H9 (cell line): ENCODE data around the gene TIMM10. TPM values are rescaled to one million over a fixed set of nuclear protein-coding genes. Genes with fewer than 3 reads are reported as not detected.
A peak's percentile ranks its signal among the peaks of the same experiment; 100 is the strongest.

ENCODE experiments used
- DNase-seq: peaks from one replicate; pipeline ENCODE4 v3.0.0-alpha.2; 2017
- H2AFZ ChIP-seq: one replicate; pipeline ENCODE4 v1.6.1; 2013; ENCODE audit warnings: mild to moderate bottlenecking, low read length, control low read depth, moderate library complexity
- H2AK5ac ChIP-seq: 2 replicates; pipeline ENCODE4 v1.6.1; 2013; ENCODE audit warnings: low read length, control low read depth, mixed read lengths; ENCODE audit not compliant: insufficient read length
- H2BK120ac ChIP-seq: one replicate; pipeline ENCODE4 v1.6.1; 2013; ENCODE audit warnings: low read depth, mild to moderate bottlenecking, low read length, control low read depth, inconsistent platforms; ENCODE audit not compliant: poor library complexity, severe bottlenecking
- H2BK12ac ChIP-seq: 2 replicates; pipeline ENCODE4 v1.6.1; 2013; ENCODE audit warnings: low read length, control low read depth, mixed read lengths, low read depth; ENCODE audit not compliant: insufficient read length
- H2BK15ac ChIP-seq: 2 replicates; pipeline ENCODE4 v1.6.1; 2013; ENCODE audit warnings: low read depth, low read length, control low read depth
- H2BK20ac ChIP-seq: one replicate; pipeline ENCODE4 v1.6.1; 2013; ENCODE audit warnings: low read depth, mild to moderate bottlenecking, low read length, control low read depth, inconsistent platforms; ENCODE audit not compliant: poor library complexity, severe bottlenecking
- H2BK5ac ChIP-seq: 2 replicates; pipeline ENCODE4 v1.6.1; 2013; ENCODE audit warnings: low read length, control low read depth, mixed read lengths; ENCODE audit not compliant: insufficient read length
- H3K14ac ChIP-seq: 2 replicates; pipeline ENCODE4 v1.6.1; 2013; ENCODE audit warnings: low read length, control low read depth; ENCODE audit not compliant: insufficient read depth
- H3K18ac ChIP-seq: 2 replicates; pipeline ENCODE4 v1.6.1; 2013; ENCODE audit warnings: low read depth, mild to moderate bottlenecking, mixed read lengths, low read length, control low read depth; ENCODE audit not compliant: insufficient read length
- H3K23ac ChIP-seq: 2 replicates; pipeline ENCODE4 v1.6.1; 2013; ENCODE audit warnings: low read length, control low read depth, mixed read lengths, low read depth; ENCODE audit not compliant: insufficient read length
- H3K23me2 ChIP-seq: 2 replicates; pipeline ENCODE4 v1.6.1; 2013; ENCODE audit warnings: low read depth, mild to moderate bottlenecking, mixed read lengths, low read length, control low read depth; ENCODE audit not compliant: insufficient read length, poor library complexity, severe bottlenecking
- H3K27ac ChIP-seq: 2 replicates; pipeline ENCODE4 v1.5.1; 2013; ENCODE audit warnings: low read length, control low read depth, mixed read lengths, low read depth; ENCODE audit not compliant: insufficient read length
- H3K27me3 ChIP-seq: 2 replicates; pipeline ENCODE4 v1.6.1; 2013; ENCODE audit warnings: low read length, control low read depth, inconsistent platforms; ENCODE audit not compliant: insufficient read depth
- H3K4ac ChIP-seq: 2 replicates; pipeline ENCODE4 v1.6.1; 2013; ENCODE audit warnings: low read depth, mild to moderate bottlenecking, control low read depth, inconsistent platforms, low read length, moderate library complexity
- H3K4me1 ChIP-seq: 2 replicates; pipeline ENCODE4 v1.6.1; 2013; ENCODE audit warnings: low read length, control low read depth, inconsistent platforms; ENCODE audit not compliant: insufficient read depth
- H3K4me2 ChIP-seq: 2 replicates; pipeline ENCODE4 v1.6.1; 2013; ENCODE audit warnings: low read length, control low read depth, mixed read lengths; ENCODE audit not compliant: insufficient read length, insufficient read depth
- H3K56ac ChIP-seq: 2 replicates; pipeline ENCODE4 v1.6.1; 2013; ENCODE audit warnings: low read depth, mild to moderate bottlenecking, mixed read lengths, low read length, control low read depth; ENCODE audit not compliant: insufficient read length
- H3K79me1 ChIP-seq: 2 replicates; pipeline ENCODE4 v1.6.1; 2013; ENCODE audit warnings: low read depth, mild to moderate bottlenecking, moderate library complexity, low read length, control low read depth, inconsistent platforms; ENCODE audit not compliant: insufficient read depth, poor library complexity, severe bottlenecking
- H3K79me2 ChIP-seq: 2 replicates; pipeline ENCODE4 v1.6.1; 2013; ENCODE audit warnings: low read length, control low read depth, inconsistent platforms; ENCODE audit not compliant: insufficient read depth
- H3K9ac ChIP-seq: 2 replicates; pipeline ENCODE4 v1.6.1; 2013; ENCODE audit warnings: low read length, control low read depth, mixed read lengths; ENCODE audit not compliant: insufficient read length; ENCODE audit errors: extremely low read depth
- H3K9me3 ChIP-seq: one replicate; pipeline ENCODE4 v1.6.1; 2013; ENCODE audit warnings: low read depth, low read length, inconsistent platforms; ENCODE audit not compliant: control insufficient read depth
- H3T11ph ChIP-seq: one replicate; pipeline ENCODE4 v1.6.1; 2013; ENCODE audit warnings: mild to moderate bottlenecking, low read length, control low read depth, inconsistent platforms
- H4K20me1 ChIP-seq: one replicate; pipeline ENCODE4 v1.6.1; 2013; ENCODE audit not compliant: control insufficient read depth, insufficient read length, insufficient read depth
- H4K5ac ChIP-seq: 2 replicates; pipeline ENCODE4 v1.6.1; 2013; ENCODE audit warnings: low read depth, mild to moderate bottlenecking, mixed read lengths, low read length, control low read depth; ENCODE audit not compliant: insufficient read length
- H4K8ac ChIP-seq: replicated peaks from 2 replicates; pipeline ENCODE4 v1.6.1; 2013; ENCODE audit warnings: low read length, control low read depth, mixed read lengths, low read depth; ENCODE audit not compliant: insufficient read length
- H4K91ac ChIP-seq: 2 replicates; pipeline ENCODE4 v1.6.1; 2013; ENCODE audit warnings: low read depth, mild to moderate bottlenecking, moderate library complexity, mixed read lengths, low read length, control low read depth; ENCODE audit not compliant: insufficient read length
- H3K27ac Mint-ChIP-seq, 3 experiments: 2 replicates in 2 of 3; 3 replicates in 1 of 3; pipeline ENCODE4 v1.8.0; 2020 to 2021; ENCODE audit warnings: mixed read lengths in 3 of 3, mild to moderate bottlenecking in 1 of 3, moderate library complexity in 1 of 3
- H3K27me3 Mint-ChIP-seq: 2 replicates; pipeline ENCODE4 v1.8.0; 2021; ENCODE audit warnings: low read depth, mild to moderate bottlenecking, moderate library complexity, mixed read lengths
- H3K36me3 Mint-ChIP-seq, 3 experiments: 2 replicates in 2 of 3; 3 replicates in 1 of 3; pipeline ENCODE4 v1.8.0; 2020 to 2021; ENCODE audit warnings: low read depth in 3 of 3, mixed read lengths in 3 of 3; ENCODE audit not compliant: insufficient read depth in 1 of 3
- H3K4me1 Mint-ChIP-seq, 2 experiments: 2 replicates each; pipeline ENCODE4 v1.8.0; 2020; ENCODE audit warnings: mixed read lengths in 2 of 2
- H3K4me3 Mint-ChIP-seq, 2 experiments: 2 replicates in 1 of 2; 3 replicates in 1 of 2; pipeline ENCODE4 v1.8.0; 2020 to 2021; ENCODE audit warnings: mild to moderate bottlenecking in 2 of 2, mixed read lengths in 2 of 2, moderate library complexity in 1 of 2
- H3K9me3 Mint-ChIP-seq, 2 experiments: 2 replicates in 1 of 2; 3 replicates in 1 of 2; pipeline ENCODE4 v1.8.0; 2020; ENCODE audit warnings: mild to moderate bottlenecking in 2 of 2, mixed read lengths in 2 of 2, moderate library complexity in 1 of 2
- WGBS: extraction: QIAGEN DNeasy Blood & Tissue Kit; methylation state at CpG from one replicate; pipeline ENCODE4 v1.1.7; 2013; ENCODE audit warnings: missing lambda C conversion rate, low lambda C conversion rate, mixed read lengths; ENCODE audit not compliant: insufficient read length; ENCODE audit errors: extremely low coverage; 5-methylcytosine and 5-hydroxymethylcytosine counted together
- total RNA-seq: library from RNA; stranded (reverse); gene quantifications from 2 replicates; pipeline ENCODE4 v1.2.1, GENCODE V29; 2021
- TF ChIP-seq, protein P1 (sequence below): fragments of 200-600 bp; sonication (generic); conservative IDR thresholded peaks from 3 replicates; pipeline ENCODE4 v1.8.0; 2021; ENCODE audit warnings: antibody characterized with exemption, mild to moderate bottlenecking

The TIMM10 gene
- total RNA-seq, 1 experiment from 2014 or later: 130 TPM

DNA sequence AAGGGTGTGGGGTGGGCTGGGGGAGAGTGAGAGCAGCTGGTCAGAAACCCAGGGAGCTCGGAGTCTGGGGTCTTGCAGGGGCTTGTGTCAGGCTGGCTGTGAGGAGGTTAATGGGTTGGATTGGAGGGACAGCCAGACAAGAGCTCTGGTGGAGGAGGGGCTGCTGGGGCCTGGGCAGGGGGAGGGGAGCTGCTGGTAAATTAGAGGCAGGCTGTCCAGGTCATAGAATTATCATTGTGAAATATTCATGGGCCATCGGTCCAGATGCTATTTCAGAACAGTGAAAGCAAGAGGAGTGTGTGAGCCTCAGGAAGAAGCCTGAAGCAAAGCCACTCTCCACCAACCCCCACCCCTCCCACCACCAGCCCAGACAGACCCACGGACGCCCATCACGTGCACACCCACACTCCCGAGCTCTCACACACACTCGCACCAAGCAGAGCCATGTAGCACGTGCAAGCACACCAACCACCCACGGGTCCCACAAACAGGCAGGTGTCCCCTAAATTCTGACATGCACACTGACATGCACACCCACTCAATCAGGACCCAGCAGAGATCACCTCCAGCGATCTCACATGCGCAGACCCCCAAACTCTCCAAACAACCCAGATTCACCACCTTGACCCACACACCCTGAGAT, 51.4 kb downstream of the TIMM10 start:
- H2AFZ ChIP-seq: no peak overlapping the region
- no peak overlapping the region for H3K27ac ChIP-seq
- no peak overlapping the region for H2BK12ac ChIP-seq
- H3K23ac ChIP-seq: no peak overlapping the region
- H3K27me3 Mint-ChIP-seq: peaks cover 93% of the 10 kb centered on the region
- peaks cover 21% of the 10 kb centered on the region for H3K23me2 ChIP-seq
- peak overlapping the region in 1 of 2 experiments; percentile 45; a peak in 3 of 5 replicates for H3K4me3 Mint-ChIP-seq
- H3K4me2 ChIP-seq: no peak overlapping the region
- peaks cover 2% of the 10 kb centered on the region; the same call in 1 of the 2 replicates for H3K4me1 ChIP-seq
- H3K36me3 Mint-ChIP-seq: peaks cover 0 to 2% (median 0%) of the 10 kb centered on the region in 3 experiments; a peak in 1 of 7 replicates
- H3K79me2 ChIP-seq: no peaks in the 10 kb centered on the region
- H4K5ac ChIP-seq: no peak overlapping the region
- H4K91ac ChIP-seq: no peak overlapping the region
- no peaks in the 10 kb centered on the region for H3K79me1 ChIP-seq
- H2BK120ac ChIP-seq: no peak overlapping the region
- peaks cover 24 to 64% of the 10 kb centered on the region in 2 experiments for H3K4me1 Mint-ChIP-seq
- H2BK20ac ChIP-seq: no peak overlapping the region
- DNase-seq: no peak
- H3K4ac ChIP-seq: no peak overlapping the region
- no peak overlapping the region for H4K8ac ChIP-seq
- no peak overlapping the region for H2AK5ac ChIP-seq
- no peaks in the 10 kb centered on the region; a peak in 2 of 5 replicates for H3K9me3 Mint-ChIP-seq
- no CpG with 5 or more reads among the region's 11 CpGs for WGBS
- H4K20me1 ChIP-seq: no peaks in the 10 kb centered on the region
- H3K14ac ChIP-seq: no peak overlapping the region
- H3K9ac ChIP-seq: no peak overlapping the region
- H3K27ac Mint-ChIP-seq: no peak overlapping the region; a peak in 1 of 7 replicates
- H3K56ac ChIP-seq: no peak overlapping the region
- no peaks in the 10 kb centered on the region for H3K9me3 ChIP-seq
- TF ChIP-seq, protein P1, sequence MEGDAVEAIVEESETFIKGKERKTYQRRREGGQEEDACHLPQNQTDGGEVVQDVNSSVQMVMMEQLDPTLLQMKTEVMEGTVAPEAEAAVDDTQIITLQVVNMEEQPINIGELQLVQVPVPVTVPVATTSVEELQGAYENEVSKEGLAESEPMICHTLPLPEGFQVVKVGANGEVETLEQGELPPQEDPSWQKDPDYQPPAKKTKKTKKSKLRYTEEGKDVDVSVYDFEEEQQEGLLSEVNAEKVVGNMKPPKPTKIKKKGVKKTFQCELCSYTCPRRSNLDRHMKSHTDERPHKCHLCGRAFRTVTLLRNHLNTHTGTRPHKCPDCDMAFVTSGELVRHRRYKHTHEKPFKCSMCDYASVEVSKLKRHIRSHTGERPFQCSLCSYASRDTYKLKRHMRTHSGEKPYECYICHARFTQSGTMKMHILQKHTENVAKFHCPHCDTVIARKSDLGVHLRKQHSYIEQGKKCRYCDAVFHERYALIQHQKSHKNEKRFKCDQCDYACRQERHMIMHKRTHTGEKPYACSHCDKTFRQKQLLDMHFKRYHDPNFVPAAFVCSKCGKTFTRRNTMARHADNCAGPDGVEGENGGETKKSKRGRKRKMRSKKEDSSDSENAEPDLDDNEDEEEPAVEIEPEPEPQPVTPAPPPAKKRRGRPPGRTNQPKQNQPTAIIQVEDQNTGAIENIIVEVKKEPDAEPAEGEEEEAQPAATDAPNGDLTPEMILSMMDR: no peak
- no peak overlapping the region for H3K18ac ChIP-seq
- no peak overlapping the region for H2BK15ac ChIP-seq
- peaks cover 6% of the 10 kb centered on the region; the same call in 1 of the 2 replicates for H3K27me3 ChIP-seq
- H3T11ph ChIP-seq: no peak overlapping the region
- H2BK5ac ChIP-seq: no peak overlapping the region

Other genes starting within 250 kb of the TIMM10 start
- gene TNKS1BP1, start 205.8 kb downstream of the TIMM10 start, total RNA-seq: 130 and 140 TPM in 2 replicates
- gene SSRP1, start 194.9 kb downstream of the TIMM10 start, total RNA-seq: 202 and 205 TPM in 2 replicates
- 0.15 and 0.22 TPM in 2 replicates for gene P2RX3, start 192.4 kb downstream of the TIMM10 start, total RNA-seq
- gene PRG3, start 149.6 kb downstream of the TIMM10 start, total RNA-seq: not detected in 2 replicates
- gene PRG2, start 140.1 kb downstream of the TIMM10 start, total RNA-seq: 0.31 TPM in 1 of 2 replicates, not detected in the other
- gene SLC43A3, start 103.6 kb downstream of the TIMM10 start, total RNA-seq: 21.4 and 21.9 TPM in 2 replicates
- gene RTN4RL2, start 70.2 kb downstream of the TIMM10 start, total RNA-seq: 7.0 and 7.1 TPM in 2 replicates
- gene SLC43A1, start 15.1 kb downstream of the TIMM10 start, total RNA-seq: 16.3 and 17.0 TPM in 2 replicates
- 0.18 TPM in 1 of 2 replicates, not detected in the other for gene SMTNL1, start 6.8 kb upstream of the TIMM10 start, total RNA-seq
- gene UBE2L6, start 36.9 kb upstream of the TIMM10 start, total RNA-seq: 38.2 and 38.9 TPM in 2 replicates
- 35.2 and 37.9 TPM in 2 replicates for gene SERPING1, start 66.9 kb upstream of the TIMM10 start, total RNA-seq
- 0.13 TPM in 1 of 2 replicates, not detected in the other for gene YPEL4, start 119.2 kb upstream of the TIMM10 start, total RNA-seq
- gene CLP1, start 127.0 kb upstream of the TIMM10 start, total RNA-seq: 35.5 and 37.4 TPM in 2 replicates
- 65.2 and 67.2 TPM in 2 replicates for gene ZDHHC5, start 137.4 kb upstream of the TIMM10 start, total RNA-seq
- 17.6 and 17.9 TPM in 2 replicates for gene MED19, start 181.5 kb upstream of the TIMM10 start, total RNA-seq
- gene TMX2, start 181.8 kb upstream of the TIMM10 start, total RNA-seq: 91.1 and 91.3 TPM in 2 replicates
- 251 and 271 TPM in 2 replicates for gene SELENOH, start 210.7 kb upstream of the TIMM10 start, total RNA-seq
- not detected in 2 replicates for gene BTBD18, start 221.1 kb upstream of the TIMM10 start, total RNA-seq
- gene CTNND1, start 231.0 kb upstream of the TIMM10 start, total RNA-seq: 164 and 166 TPM in 2 replicates